ENCODE results near the gene HNRNPC. TPM values are rescaled to one million over a fixed set of nuclear protein-coding genes. Genes with fewer than 3 reads are reported as not detected.

HNRNPC gene
- total and polyA plus RNA-seq, 2 of the 8 experiments (the other 6 are each of a cell fraction or from before 2014, with no cell fraction given), result 781 to 1,207 TPM

- no peak overlapping the region for H3K23ac ChIP-seq (ENCODE audit: insufficient read length)
- H2BK15ac ChIP-seq (ENCODE audit: low read length), result no peak overlapping the region
- ChIA-PET CTCF (ENCODE audit: partially characterized antibody) (interaction anchor here (1.4 kb wide), 1 partner anchor 23 kb away, joined by 3 read pairs; no protein-coding TSS in a partner anchor), POLR2A (ENCODE audit: partially characterized antibody) (no interaction called here)
- no peak overlapping the region for H2BK20ac ChIP-seq (ENCODE audit: low read length)
- H3K27me3 ChIP-seq (replicated peaks in 1 of 4; ENCODE audit: control insufficient read depth in 3 of 4, extremely low read depth in 1 of 4, insufficient read depth in 3 of 4, low read length in 3 of 4), result no peaks in the 10 kb centered on the region
- DNase-seq (ENCODE audit: low read depth in 1 of 2, low spot score in 2 of 2), result no peak
- H3K9ac ChIP-seq (replicated peaks in 1 of 4; ENCODE audit: extremely low read depth in 1 of 4, low read depth in 3 of 4, low read length in 3 of 4), result no peak overlapping the region
- H3K36me3 ChIP-seq (ENCODE audit: control insufficient read depth in 2 of 4, insufficient read depth in 4 of 4, low read length in 3 of 4), result no peaks in the 10 kb centered on the region
- no peak for TF ChIP-seq CTCF (IDR thresholded peaks at IDR 0.05; ENCODE audit: control extremely low read depth in 1 of 3, insufficient read depth in 1 of 3, low read depth in 1 of 3, low read length in 3 of 3)
- no peak for TF ChIP-seq CTBP2 (IDR thresholded peaks at IDR 0.05; ENCODE audit: borderline replicate concordance, insufficient read depth, insufficient read length, low read length)
- no peak for TF ChIP-seq TCF12 (IDR thresholded peaks at IDR 0.05; ENCODE audit: low read depth, low read length)
- no peak for TF ChIP-seq USF2 (IDR thresholded peaks at IDR 0.05; ENCODE audit: low read length)
- H4K20me1 ChIP-seq (replicated peaks in 1 of 2; ENCODE audit: control insufficient read depth in 1 of 2, insufficient read depth in 2 of 2, low read length in 2 of 2), result no peaks in the 10 kb centered on the region
- no peak overlapping the region for H4K5ac ChIP-seq (ENCODE audit: insufficient read length, low read depth, low read length)
- no peak overlapping the region for H4K8ac ChIP-seq (ENCODE audit: extremely low read depth, insufficient read depth, low read length)
- no peaks in the 10 kb centered on the region for H3K79me2 ChIP-seq (ENCODE audit: control insufficient read depth in 1 of 2, insufficient read depth in 2 of 2, low read length in 2 of 2)
- H3K4me1 ChIP-seq (replicated peaks in 1 of 4; ENCODE audit: control insufficient read depth in 3 of 4, insufficient read depth in 4 of 4, low read length in 3 of 4), result no peaks in the 10 kb centered on the region
- H3K14ac ChIP-seq (ENCODE audit: insufficient read length), result no peak overlapping the region
- no peak overlapping the region for H2BK120ac ChIP-seq (replicated peaks; ENCODE audit: low read depth, low read length)
- H3K79me1 ChIP-seq (ENCODE audit: low read depth, low read length), result no peaks in the 10 kb centered on the region
- WGBS, 2 experiments (ENCODE audit: extremely low coverage in 1 of 2, insufficient coverage in 1 of 2, insufficient read length in 1 of 2, insufficient replicate concordance in 2 of 2, low coverage in 1 of 2, low lambda C conversion rate in 2 of 2, missing lambda C conversion rate in 1 of 2), result 85% methylated on average over 5 of the region's 5 CpGs; no CpG with 5 or more reads in 1 of the 2 experiments
- peaks cover 0 to 6% of the 10 kb centered on the region in 2 experiments; a peak in 1 of 4 replicates for H3K9me3 ChIP-seq (ENCODE audit: insufficient read depth in 2 of 2, low read depth in 1 of 2, low read length in 1 of 2)
- H3K18ac ChIP-seq (ENCODE audit: extremely low read depth, low read length), result no peak overlapping the region
- H3K56ac ChIP-seq (replicated peaks; ENCODE audit: insufficient read length, low read depth, low read length), result no peak overlapping the region
- H3K23me2 ChIP-seq (ENCODE audit: low read depth, low read length), result no peaks in the 10 kb centered on the region
- no peak overlapping the region for H2AK5ac ChIP-seq (ENCODE audit: low read depth, low read length)
- H2BK12ac ChIP-seq (ENCODE audit: low read depth, low read length), result no peak overlapping the region
- H4K91ac ChIP-seq (replicated peaks; ENCODE audit: insufficient read length, low read length), result no peak overlapping the region
- no peak overlapping the region for H3K4me3 ChIP-seq (ENCODE audit: extremely low read depth in 1 of 4, insufficient read depth in 2 of 4, low read depth in 3 of 4, low read length in 4 of 4)
- no peak overlapping the region for H3K27ac ChIP-seq (ENCODE audit: low read depth, low read length)
- no peak overlapping the region for H2BK5ac ChIP-seq (ENCODE audit: low read depth, low read length)
- no peak overlapping the region for H3K4ac ChIP-seq (replicated peaks; ENCODE audit: insufficient read length, low read depth, low read length)
- no peak overlapping the region for H3K4me2 ChIP-seq (ENCODE audit: insufficient read depth in 1 of 2, low read depth in 2 of 2, low read length in 2 of 2)
- FAIRE-seq, result no peak
- no peak overlapping the region for H2AFZ ChIP-seq (ENCODE audit: low read length)
These were observed 83.8 kb downstream of the HNRNPC start for GRCh38 chr14:21185491-21185890.

All from H1 (cell line).